DOHH2 (cell line): ENCODE measurements around the gene PLXNA2.

Source experiments
- H3F3A ChIP-seq: fragments of 200-600 bp; sonication (generic), shearing (Covaris generic); 2 replicates; pipeline ENCODE4 v1.6.0; 2016; ENCODE audit warnings: antibody characterized with exemption, mild to moderate bottlenecking; ENCODE audit not compliant: control insufficient read depth, insufficient read depth
- H3K27ac ChIP-seq: fragments of 200-600 bp; sonication (generic); 2 replicates; pipeline ENCODE4 v1.5.1; 2014; ENCODE audit warnings: low read depth, mild to moderate bottlenecking, low read length, moderate library complexity
- H3K27me3 ChIP-seq: fragments of 200-600 bp; sonication (generic); 2 replicates; pipeline ENCODE4 v1.6.1; 2014; ENCODE audit warnings: mild to moderate bottlenecking, low read length, mixed read lengths; ENCODE audit not compliant: control insufficient read depth
- H3K36me3 ChIP-seq: fragments of 200-600 bp; sonication (generic); 2 replicates; pipeline ENCODE4 v1.6.1; 2014; ENCODE audit warnings: mild to moderate bottlenecking, low read length, moderate library complexity, mixed read lengths; ENCODE audit not compliant: control insufficient read depth
- H3K4me1 ChIP-seq: fragments of 200-600 bp; sonication (generic); 2 replicates; pipeline ENCODE4 v1.6.1; 2014; ENCODE audit warnings: mild to moderate bottlenecking, low read length, mixed read lengths; ENCODE audit not compliant: control insufficient read depth
- H3K4me2 ChIP-seq: fragments of 200-600 bp; sonication (generic); 2 replicates; pipeline ENCODE4 v1.6.0; 2014; ENCODE audit warnings: mild to moderate bottlenecking, low read length, moderate library complexity
- H3K4me3 ChIP-seq: fragments of 200-600 bp; sonication (generic); 2 replicates; pipeline ENCODE4 v1.5.1; 2014; ENCODE audit warnings: mild to moderate bottlenecking, low read length, mixed read lengths
- H3K79me2 ChIP-seq: fragments of 200-600 bp; sonication (generic); 2 replicates; pipeline ENCODE4 v1.6.1; 2014; ENCODE audit warnings: mild to moderate bottlenecking, low read length, mixed read lengths; ENCODE audit not compliant: control insufficient read depth
- H3K9me2 ChIP-seq: fragments of 200-600 bp; sonication (generic); replicated peaks from 2 replicates; pipeline ENCODE4 v1.6.1; 2014; ENCODE audit warnings: mild to moderate bottlenecking, low read length, mixed read lengths; ENCODE audit not compliant: control insufficient read depth
- H3K9me3 ChIP-seq: fragments of 200-600 bp; sonication (generic); 2 replicates; pipeline ENCODE4 v1.6.1; 2014; ENCODE audit warnings: antibody characterized with exemption, low read length, mixed read lengths; ENCODE audit not compliant: control insufficient read depth, insufficient read depth
- H4K20me1 ChIP-seq: fragments of 200-600 bp; sonication (generic); 2 replicates; pipeline ENCODE4 v1.6.0; 2014; ENCODE audit warnings: low read depth, mild to moderate bottlenecking, antibody characterized with exemption, low read length, moderate library complexity; ENCODE audit not compliant: control insufficient read depth, insufficient read depth
- EZH2phosphoT487 ChIP-seq: fragments of 200-600 bp; sonication (generic); IDR thresholded peaks from 2 replicates; pipeline ENCODE4 v1.6.1; 2017; ENCODE audit warnings: borderline replicate concordance, mild to moderate bottlenecking, antibody characterized with exemption, low read length, moderate library complexity, mixed read lengths
- TF ChIP-seq, protein P1 (sequence below): fragments of 200-600 bp; sonication (generic); IDR thresholded peaks from one replicate; pipeline ENCODE4 v1.5.1; 2014; ENCODE audit warnings: antibody characterized with exemption, mild to moderate bottlenecking, low read depth, low read length; ENCODE audit not compliant: poor library complexity, severe bottlenecking

Gene PLXNA2

DNA sequence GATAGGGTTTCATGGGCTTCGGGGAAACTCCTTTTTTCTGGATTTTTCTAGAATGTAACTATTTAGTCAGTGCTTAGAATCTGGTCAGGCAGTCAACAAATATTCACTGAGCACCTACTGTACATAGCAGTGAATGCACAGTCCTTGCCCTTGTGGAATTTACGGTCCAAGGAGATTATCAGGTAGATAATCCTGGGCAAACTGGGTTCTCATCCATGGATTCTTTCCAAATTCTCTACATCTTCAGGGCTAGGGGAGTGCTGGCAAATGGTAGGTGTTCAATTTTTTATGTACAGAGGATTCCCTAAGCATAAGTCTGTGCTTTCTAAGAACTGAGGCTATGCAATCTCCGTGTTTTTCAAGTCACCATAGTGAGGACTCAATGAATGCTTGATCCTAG, 192.5 kb downstream of the PLXNA2 start:
- TF ChIP-seq, protein P1, sequence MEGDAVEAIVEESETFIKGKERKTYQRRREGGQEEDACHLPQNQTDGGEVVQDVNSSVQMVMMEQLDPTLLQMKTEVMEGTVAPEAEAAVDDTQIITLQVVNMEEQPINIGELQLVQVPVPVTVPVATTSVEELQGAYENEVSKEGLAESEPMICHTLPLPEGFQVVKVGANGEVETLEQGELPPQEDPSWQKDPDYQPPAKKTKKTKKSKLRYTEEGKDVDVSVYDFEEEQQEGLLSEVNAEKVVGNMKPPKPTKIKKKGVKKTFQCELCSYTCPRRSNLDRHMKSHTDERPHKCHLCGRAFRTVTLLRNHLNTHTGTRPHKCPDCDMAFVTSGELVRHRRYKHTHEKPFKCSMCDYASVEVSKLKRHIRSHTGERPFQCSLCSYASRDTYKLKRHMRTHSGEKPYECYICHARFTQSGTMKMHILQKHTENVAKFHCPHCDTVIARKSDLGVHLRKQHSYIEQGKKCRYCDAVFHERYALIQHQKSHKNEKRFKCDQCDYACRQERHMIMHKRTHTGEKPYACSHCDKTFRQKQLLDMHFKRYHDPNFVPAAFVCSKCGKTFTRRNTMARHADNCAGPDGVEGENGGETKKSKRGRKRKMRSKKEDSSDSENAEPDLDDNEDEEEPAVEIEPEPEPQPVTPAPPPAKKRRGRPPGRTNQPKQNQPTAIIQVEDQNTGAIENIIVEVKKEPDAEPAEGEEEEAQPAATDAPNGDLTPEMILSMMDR = no peak
- TF ChIP-seq EZH2phosphoT487 = no peak
- no peak overlapping the region for H3K27ac ChIP-seq
- H3K4me2 ChIP-seq = no peak overlapping the region
- H4K20me1 ChIP-seq = no peaks in the 10 kb centered on the region
- no peaks in the 10 kb centered on the region for H3K36me3 ChIP-seq
- H3F3A ChIP-seq = no peaks in the 10 kb centered on the region
- H3K27me3 ChIP-seq = no peaks in the 10 kb centered on the region
- H3K4me3 ChIP-seq = no peak overlapping the region
- no peaks in the 10 kb centered on the region for H3K9me2 ChIP-seq
- H3K9me3 ChIP-seq = no peaks in the 10 kb centered on the region
- no peaks in the 10 kb centered on the region for H3K4me1 ChIP-seq
- no peaks in the 10 kb centered on the region for H3K79me2 ChIP-seq

DNA sequence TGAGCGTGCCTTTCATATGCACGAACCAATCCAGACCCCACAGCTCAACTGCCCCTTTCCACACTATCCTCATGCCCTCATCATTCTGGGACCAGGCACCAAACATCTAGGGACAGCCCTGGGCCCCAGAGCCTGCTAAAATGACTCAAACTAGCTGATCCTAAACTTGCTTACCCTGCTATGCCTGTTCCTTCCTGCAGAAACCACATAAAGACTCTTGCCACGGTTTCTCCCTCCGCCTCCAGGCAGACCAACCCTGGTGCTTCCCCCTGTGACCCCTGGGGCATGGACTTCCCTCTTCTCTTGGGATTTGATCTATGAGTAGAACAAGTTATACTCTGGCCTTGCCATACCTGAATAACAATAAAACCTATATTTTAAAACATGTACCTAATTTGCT, 195.3 kb downstream of the PLXNA2 start:
- H3K79me2 ChIP-seq = no peaks in the 10 kb centered on the region
- H3F3A ChIP-seq = no peaks in the 10 kb centered on the region
- no peaks in the 10 kb centered on the region for H4K20me1 ChIP-seq
- no peak overlapping the region for H3K4me3 ChIP-seq
- no peaks in the 10 kb centered on the region for H3K36me3 ChIP-seq
- no peaks in the 10 kb centered on the region for H3K9me2 ChIP-seq
- no peaks in the 10 kb centered on the region for H3K4me1 ChIP-seq
- no peak for TF ChIP-seq EZH2phosphoT487
- TF ChIP-seq, protein P1 = no peak
- H3K9me3 ChIP-seq = no peaks in the 10 kb centered on the region
- no peak overlapping the region for H3K27ac ChIP-seq
- no peaks in the 10 kb centered on the region for H3K27me3 ChIP-seq
- no peak overlapping the region for H3K4me2 ChIP-seq

DNA sequence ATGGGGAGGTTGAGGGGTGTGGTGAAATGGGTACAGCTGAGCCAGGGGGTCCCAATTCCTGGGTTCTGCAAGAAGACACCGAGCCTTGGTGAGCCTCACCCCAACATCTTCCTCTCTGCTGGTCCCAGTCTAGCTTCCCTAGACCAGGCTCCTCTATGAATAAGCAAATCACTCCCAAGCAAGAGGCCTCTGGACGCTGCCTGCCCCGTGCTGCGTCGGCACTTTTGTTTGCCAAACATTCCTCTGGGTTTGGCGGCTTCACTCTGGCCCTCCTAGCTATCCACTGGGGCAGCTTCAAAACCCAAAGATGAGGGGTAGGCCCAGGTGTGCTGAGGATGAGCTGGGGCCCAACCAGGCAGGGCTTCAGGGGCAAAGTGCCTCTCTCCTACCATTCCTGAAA, 196.2 kb downstream of the PLXNA2 start:
- no peak for TF ChIP-seq EZH2phosphoT487
- TF ChIP-seq, protein P1 = no peak
- Histone ChIP-seq H3K36me3 (no peaks in the 10 kb centered on the region), H3K4me3 (no peak overlapping the region), H3K27ac (no peak overlapping the region), H3K9me2 (no peaks in the 10 kb centered on the region), H3K4me2 (no peak overlapping the region), H3K4me1 (no peaks in the 10 kb centered on the region), H4K20me1 (no peaks in the 10 kb centered on the region), H3K79me2 (no peaks in the 10 kb centered on the region), H3F3A (no peaks in the 10 kb centered on the region), H3K9me3 (no peaks in the 10 kb centered on the region), H3K27me3 (no peaks in the 10 kb centered on the region)
